GM18526 (cell line): ENCODE measurements around the gene SDK2.

Source experiments
- POLR2A ChIP-seq: IDR thresholded peaks from 3 replicates; pipeline ENCODE4 v1.6.1; 2011; ENCODE audit not compliant: insufficient read length; ENCODE audit errors: extremely low read depth

SDK2 gene

GRCh38 chr17:73643852-73644144 lies 447 bp downstream of the SDK2 start:
- no peak for TF ChIP-seq POLR2A

- TF ChIP-seq POLR2A, result no peak
Measured at GRCh38 chr17:73643001-73643851, 1.0 kb downstream of the SDK2 start.

GRCh38 chr17:73642659-73643000 lies 1.6 kb downstream of the SDK2 start:
- TF ChIP-seq POLR2A, result no peak

DNA sequence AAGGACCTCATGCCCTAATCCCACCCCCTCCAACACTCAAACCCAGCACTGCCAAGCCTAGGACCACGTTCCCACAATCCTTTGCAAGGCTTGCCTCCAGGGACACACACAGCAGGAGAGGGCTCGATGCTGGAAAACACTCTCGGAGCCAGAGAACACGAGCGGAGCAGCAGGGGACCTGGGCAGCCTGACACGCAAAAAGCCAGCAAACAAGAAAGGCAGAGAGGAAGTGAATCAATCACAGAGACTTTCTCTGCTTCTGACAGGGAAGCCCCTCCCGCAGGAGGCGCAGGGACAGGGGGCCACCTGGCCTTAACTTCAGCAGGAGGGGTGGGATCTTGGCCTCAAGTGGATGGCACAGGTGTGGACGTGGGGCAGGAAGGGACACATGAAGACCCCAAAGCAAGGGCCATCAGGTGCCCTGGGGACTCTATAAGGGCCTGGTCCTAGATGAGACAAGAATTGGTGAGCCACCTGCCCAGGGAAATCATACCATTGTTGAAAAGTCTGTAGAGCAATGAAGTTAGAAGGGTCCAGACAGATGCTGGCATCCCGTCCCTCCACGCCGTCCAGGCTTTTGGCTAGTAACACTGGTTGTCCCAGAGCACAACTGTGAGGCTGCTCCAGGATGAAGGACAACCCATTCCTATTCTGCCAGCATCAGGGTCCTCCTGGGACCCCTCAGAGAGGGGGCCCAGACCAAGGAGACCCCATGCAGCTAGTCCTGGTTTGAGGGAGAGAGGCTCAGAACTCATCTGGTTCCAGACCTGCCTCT lies 2.2 kb downstream of the SDK2 start:
- TF ChIP-seq POLR2A, result no peak

GRCh38 chr17:73640691-73641090 lies 3.6 kb downstream of the SDK2 start:
- TF ChIP-seq POLR2A, result no peak

DNA sequence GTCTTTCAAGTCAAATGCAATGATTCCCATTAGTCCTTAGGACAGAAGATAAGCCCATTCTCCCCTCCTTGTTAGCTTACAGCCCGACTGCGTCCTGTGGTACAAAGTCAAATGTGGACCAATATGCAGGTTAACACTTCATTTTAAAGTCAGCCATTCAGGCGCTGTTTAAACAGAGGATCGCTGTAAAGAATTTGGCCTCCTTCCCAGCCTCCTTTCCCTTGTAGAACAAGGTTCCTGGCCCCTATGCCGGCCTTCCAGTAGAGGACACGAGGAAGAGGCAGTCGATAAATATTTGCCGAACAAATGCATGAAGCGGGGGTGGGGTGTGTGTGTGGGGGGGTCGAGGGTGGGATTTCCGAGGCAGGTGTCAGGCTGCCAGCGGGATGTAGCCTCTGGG lies 4.3 kb downstream of the SDK2 start:
- no peak for TF ChIP-seq POLR2A

DNA sequence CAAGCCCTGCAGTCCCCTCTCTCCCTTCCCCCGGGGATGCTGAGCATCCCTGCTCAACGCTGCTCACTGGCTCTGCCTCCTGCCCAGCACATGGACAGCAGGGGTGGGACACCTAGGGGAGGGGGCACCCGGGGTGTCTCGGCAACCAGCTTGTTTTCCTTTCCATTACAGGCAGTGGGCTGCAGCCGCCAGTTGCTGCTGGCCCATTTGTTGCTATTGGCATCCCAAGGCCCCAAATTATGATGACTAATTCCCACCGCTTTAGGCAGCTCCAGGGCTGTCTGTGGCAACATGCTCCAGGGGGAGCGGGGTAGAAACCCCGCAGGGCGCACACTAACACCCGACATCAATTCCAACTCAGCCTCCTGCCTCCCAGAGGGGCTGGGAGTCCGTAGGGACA lies 4.9 kb downstream of the SDK2 start:
- TF ChIP-seq POLR2A, result no peak

- no peak for TF ChIP-seq POLR2A
Measured at GRCh38 chr17:73638556-73638955, 5.7 kb downstream of the SDK2 start.

GRCh38 chr17:73637866-73638265 lies 6.4 kb downstream of the SDK2 start:
- no peak for TF ChIP-seq POLR2A

DNA sequence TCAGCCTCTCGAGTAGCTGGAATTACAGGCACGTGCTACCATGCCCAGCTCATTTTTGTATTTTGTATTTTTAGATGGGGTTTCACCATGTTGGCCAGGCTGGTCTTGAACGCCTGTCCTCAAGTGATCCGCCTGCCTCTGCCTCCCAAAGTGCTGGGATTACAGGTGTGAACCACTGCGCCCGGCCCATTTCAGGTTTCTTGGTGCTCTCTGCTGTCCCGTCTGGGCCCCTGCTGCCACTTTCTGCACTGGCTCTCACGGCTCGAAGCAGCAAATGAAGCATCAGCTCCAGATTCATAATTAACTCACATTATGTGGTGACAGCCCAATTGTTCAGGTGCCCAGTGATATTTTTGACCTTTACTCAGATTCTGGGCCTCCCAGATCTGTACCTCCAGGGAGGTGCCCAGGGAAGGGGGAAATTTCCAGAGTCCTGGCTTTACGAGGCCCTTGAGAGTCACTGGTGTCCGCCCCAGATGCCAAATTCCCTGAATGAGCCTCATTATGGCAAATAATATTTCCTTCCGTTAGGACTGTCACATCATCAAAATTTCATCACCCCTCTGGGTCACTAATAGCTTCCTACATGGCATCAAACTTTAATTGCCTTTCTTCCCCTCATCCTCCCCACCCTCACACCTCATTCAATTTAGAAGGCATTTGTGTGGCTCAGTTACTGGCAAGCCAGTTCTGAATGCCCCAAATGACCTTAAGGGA lies 9.0 kb downstream of the SDK2 start:
- TF ChIP-seq POLR2A, result no peak

GRCh38 chr17:73634629-73635028 lies 9.6 kb downstream of the SDK2 start:
- no peak for TF ChIP-seq POLR2A

DNA sequence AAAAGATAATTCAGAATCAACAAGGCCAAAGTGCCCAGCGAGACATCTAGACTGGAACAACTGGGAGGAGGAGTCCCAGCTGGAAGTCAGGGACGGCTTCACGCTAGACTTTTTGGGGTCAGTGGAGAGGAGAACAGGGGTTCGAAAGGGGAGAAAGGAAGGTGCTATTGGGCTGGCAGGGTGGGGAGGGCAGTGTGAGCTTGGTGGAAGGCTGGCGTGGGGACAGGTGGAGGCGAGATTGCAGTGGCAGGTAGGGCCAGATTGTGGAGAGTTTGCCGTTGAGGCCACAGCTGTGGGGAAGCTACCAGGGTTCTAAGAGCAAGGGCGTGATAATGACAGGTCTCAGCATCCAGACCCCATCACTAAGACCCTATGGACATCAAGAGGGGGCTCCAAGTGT lies 10.5 kb downstream of the SDK2 start:
- no peak for TF ChIP-seq POLR2A

DNA sequence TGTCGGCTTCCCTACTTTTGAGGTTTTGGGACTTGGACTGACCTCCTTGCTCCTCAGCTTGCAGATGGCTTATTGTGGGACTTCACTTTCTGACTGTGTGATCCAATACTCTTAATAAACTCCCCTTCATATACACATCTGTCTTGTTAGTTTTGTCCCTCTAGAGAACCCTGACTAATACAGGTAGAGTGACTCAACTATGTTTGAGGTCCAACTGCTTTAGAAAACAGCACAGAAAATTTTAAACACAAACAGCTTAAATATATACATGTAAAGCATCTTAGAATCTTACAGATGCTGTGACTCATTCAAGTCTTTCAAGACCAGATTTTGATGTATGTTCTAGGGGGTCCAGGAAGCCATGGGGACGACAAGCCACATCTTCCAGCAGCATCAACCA lies 11.7 kb downstream of the SDK2 start:
- TF ChIP-seq POLR2A, result no peak

DNA sequence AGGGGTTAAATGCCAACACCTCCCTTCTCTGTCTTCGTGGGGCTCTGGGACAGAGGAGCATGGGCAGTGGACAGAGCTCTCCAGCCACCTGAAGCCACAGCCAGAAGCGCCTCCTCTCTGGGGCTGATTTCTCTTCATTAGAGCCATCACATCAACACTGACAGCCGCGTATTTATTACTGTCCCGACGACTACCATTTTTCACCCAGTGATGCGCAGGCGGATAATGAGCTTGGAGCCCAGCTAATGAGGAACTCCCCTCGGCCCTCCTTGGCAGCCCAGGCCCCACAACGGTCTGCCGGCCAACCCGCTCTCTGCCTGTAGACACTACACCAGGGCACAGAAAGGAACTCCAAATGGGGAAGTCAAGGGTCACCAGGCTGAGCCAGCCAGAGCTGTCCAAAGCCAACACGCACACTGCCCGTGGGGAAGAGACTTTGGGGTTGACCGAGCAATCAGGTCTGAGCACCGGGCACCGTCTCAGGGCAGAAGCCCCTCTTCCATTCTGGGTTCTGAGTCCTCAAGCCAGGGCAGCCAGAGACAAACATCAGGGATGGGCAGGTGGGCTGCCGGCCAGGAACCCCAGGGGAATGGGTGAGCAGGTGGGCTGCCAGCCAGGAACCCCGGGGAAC lies 13.2 kb downstream of the SDK2 start:
- no peak for TF ChIP-seq POLR2A

DNA sequence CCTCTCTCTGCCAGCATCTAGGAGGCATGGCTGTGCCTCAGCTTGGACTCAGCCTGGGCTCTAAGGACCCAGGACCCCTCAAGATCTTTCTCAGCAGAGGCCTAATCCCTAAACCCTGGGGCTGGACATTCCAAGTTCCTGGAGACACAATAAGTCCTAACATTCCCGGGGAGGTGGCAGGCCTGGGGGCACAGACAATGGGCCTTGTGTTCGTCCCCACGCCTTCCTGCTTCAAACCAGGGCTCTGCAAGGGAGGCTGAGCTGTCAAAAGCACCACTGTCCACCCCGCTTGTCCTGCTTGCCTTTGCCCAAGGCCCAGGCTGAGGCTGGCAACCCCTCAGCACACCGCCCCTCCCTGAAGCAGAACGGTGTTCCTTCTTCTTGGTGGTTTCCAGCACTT lies 13.7 kb downstream of the SDK2 start:
- TF ChIP-seq POLR2A, result no peak
